UCSD-AML1 (cell line): Measurements from ENCODE around the gene ERG.

Source experiments
- DNase-seq: peaks from one replicate; lab custom pipeline; 2025; ENCODE audit not compliant: unreplicated experiment; lab: John Stamatoyannopoulos, UW

Gene ERG

GRCh38 chr21:38395581-38395980 lies 102.7 kb downstream of the ERG start:
- no peak for DNase-seq

- DNase-seq = no peak
Measured at GRCh38 chr21:38392661-38393060, 105.6 kb downstream of the ERG start.

- DNase-seq = no peak
Measured at GRCh38 chr21:38389896-38390295, 108.4 kb downstream of the ERG start.

GRCh38 chr21:38389354-38389676 lies 109.0 kb downstream of the ERG start:
- DNase-seq = no peak

- no peak for DNase-seq
Measured at GRCh38 chr21:38388647-38389353, 109.5 kb downstream of the ERG start.

- DNase-seq = no peak
Measured at GRCh38 chr21:38388203-38388602, 110.1 kb downstream of the ERG start.

GRCh38 chr21:38386967-38387366 lies 111.3 kb downstream of the ERG start:
- DNase-seq = peak; percentile 58

GRCh38 chr21:38385427-38386175 lies 112.7 kb downstream of the ERG start:
- DNase-seq = no peak

- DNase-seq = peak; percentile 51
Measured at GRCh38 chr21:38384675-38385426, 113.4 kb downstream of the ERG start.

GRCh38 chr21:38384238-38384560 lies 114.1 kb downstream of the ERG start:
- DNase-seq = no peak

- DNase-seq = no peak
Measured at GRCh38 chr21:38383411-38384237, 114.7 kb downstream of the ERG start.

GRCh38 chr21:38380481-38381137 lies 117.7 kb downstream of the ERG start:
- DNase-seq = no peak

- DNase-seq = no peak
Measured at GRCh38 chr21:38379147-38379546, 119.1 kb downstream of the ERG start.

GRCh38 chr21:38377165-38378088 lies 120.8 kb downstream of the ERG start:
- DNase-seq = peak; percentile 27

GRCh38 chr21:38376693-38377092 lies 121.6 kb downstream of the ERG start:
- DNase-seq = peak; percentile 83

GRCh38 chr21:38376235-38376634 lies 122.0 kb downstream of the ERG start:
- DNase-seq = peak; percentile 84

- DNase-seq = no peak
Measured at GRCh38 chr21:38367646-38368045, 130.6 kb downstream of the ERG start.

GRCh38 chr21:38365521-38365920 lies 132.8 kb downstream of the ERG start:
- DNase-seq = no peak

- no peak for DNase-seq
Measured at GRCh38 chr21:38363693-38364092, 134.6 kb downstream of the ERG start.

GRCh38 chr21:38361324-38361723 lies 137.0 kb downstream of the ERG start:
- no peak for DNase-seq
